GM18858 (cell line): ENCODE data around the gene DEGS2.

Experiments
- ATAC-seq: cut with Tn5 transposase; IDR thresholded peaks from one replicate; pipeline ENCODE4 v1.9.1; 2021; ENCODE audit not compliant: unreplicated experiment

DEGS2 gene

GRCh38 chr14:100134586-100134985 lies 24.9 kb downstream of the DEGS2 start:
- no peak for ATAC-seq

DNA sequence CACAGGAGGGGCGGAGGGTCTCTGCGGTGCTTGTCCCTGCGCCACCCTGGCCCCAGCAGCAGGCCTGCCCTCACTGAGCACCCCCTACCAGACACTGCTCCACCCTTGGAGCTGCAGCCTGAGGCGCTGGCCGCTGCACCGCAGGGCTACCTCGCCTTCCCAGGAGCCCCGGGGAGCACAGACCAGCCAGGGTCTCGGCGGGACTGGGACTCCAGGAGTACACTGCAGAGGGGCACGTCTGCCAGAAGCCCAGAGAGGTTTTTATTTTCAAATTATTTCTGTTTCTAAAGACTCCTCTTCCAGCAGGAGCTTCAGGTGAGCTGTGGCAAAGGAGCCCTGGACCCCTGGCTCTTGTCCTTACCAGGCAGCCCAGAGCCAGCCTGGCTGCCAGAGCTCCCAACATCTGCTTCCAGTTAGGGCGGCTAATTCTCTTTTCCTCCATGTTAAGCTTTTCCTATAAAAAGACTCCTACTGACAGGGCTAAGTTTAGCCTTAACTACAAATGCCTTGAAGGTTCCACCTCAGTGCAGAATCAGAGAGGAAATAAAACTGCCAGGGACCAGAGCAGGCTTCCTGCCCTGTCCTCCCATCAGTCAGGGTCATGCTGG lies 26.4 kb downstream of the DEGS2 start:
- no peak for ATAC-seq

GRCh38 chr14:100132161-100132902 lies 27.1 kb downstream of the DEGS2 start:
- no peak for ATAC-seq

DNA sequence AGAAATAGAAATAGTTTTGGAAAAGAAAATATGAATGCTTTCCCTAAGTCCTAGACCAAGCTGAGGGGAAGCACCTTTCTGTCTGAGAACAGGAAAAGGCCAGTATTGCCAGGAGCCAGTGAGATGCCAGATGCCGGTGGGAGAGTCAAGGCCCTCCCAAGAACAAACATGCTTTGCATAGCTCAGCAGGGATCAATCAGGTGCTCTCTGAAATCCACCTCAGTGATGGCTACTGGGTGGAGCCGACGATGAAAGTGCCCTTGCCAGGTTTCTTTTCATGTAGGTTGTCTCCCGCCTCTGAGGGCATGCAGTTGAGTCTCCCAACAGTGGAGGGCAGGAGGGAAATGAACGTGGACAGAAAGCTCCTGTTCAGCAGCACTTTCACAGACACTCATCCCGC lies 28.3 kb downstream of the DEGS2 start:
- ATAC-seq: no peak

DNA sequence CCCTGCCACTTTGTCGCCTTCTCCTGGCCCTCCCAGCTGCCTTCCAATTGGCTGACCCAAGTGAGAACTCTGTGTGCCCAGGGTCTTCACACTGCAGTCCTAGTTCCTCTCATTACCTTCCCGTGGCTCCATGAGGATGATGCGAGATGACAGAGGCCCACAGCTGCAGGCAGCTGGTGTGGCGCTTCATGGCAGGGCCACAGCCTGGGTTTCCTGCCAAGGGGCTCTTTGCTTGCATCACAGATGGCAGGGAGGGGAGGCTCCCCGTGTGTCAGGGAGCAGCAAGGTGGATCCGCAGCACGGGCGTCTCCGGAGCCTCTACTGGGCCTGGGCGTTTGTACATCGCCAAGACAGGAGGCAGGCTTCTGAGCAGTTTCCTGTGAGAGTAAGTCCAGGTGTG lies 28.9 kb downstream of the DEGS2 start:
- no peak for ATAC-seq

GRCh38 chr14:100129161-100129589 lies 30.3 kb downstream of the DEGS2 start:
- ATAC-seq: no peak

GRCh38 chr14:100128688-100129087 lies 30.8 kb downstream of the DEGS2 start:
- no peak for ATAC-seq

DNA sequence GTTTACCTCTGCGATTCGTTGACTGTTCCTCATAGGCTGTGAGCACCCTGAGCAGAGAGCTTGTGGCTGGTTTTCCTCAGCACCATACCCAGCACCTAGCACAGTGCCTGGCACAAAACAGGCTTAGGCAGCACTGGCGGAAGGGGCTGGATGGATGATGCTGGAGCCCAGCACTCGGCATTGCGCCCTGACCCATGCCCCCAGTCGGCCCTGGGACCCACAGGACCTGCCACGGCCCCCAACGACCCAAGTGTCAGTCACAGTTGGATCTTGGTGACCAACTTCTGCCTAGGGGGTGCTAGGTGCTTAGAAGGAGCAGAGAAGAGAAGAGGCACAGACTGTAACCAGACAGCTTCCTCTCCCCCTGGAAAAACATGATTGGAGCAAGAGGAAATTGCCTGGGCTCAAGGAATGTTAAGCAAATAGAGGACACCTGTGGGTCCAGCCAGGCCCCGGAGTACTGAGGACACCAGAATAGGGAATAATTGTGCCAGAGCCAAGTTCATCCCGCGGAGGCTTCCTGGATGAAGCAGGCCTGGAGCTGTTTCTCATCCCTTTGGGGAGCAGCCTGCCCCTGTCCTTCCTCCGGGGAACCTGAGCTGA lies 31.5 kb downstream of the DEGS2 start:
- ATAC-seq: no peak

DNA sequence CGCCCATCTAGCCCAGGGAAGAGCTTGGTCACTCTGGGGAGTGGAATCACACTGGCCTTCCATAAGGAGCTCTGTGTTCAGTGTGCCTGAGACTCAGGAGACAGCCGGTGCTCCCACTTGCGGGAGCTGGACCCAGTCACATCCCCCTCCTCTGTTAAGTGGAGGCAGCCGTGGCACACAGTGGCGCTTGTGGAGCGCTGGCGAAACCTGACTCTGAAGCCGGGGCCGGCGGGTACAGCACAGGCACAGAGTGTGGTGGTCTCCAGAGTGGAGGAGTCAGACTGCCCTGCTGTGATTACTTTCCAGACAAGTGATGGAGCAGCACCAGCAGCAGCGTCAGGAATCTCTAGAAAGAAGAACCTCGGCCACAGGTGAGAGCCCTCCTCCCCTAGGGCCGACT lies 33.0 kb downstream of the DEGS2 start:
- ATAC-seq: no peak

DNA sequence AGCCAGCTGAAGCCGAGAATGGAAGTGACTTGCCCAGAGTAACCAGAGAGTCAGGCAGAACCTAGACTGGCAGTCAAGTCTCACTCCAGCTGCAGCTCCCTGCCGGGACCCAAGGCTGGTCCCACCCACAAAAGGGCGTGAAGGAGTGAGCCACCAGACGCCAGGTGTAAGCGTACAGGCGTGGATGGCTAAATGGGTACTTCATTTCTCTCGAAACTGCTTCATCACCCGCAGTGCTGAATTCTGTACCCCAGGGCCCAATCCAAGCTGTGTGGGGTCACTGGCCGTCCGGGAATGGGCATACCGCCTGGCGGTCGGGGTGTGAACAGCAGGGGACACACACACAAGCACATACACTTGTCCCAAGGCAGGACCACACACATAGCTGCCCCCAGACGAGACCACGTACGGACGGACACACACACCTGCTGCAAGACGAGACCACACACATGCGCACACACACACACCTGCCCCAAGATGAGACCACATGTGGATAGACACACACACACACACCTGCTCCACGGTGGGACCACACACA lies 34.8 kb downstream of the DEGS2 start:
- ATAC-seq: no peak

GRCh38 chr14:100123618-100124017 lies 35.8 kb downstream of the DEGS2 start:
- no peak for ATAC-seq

- ATAC-seq: no peak
Measured at GRCh38 chr14:100122481-100123223, 36.8 kb downstream of the DEGS2 start.

- no peak for ATAC-seq
Measured at GRCh38 chr14:100121643-100122480, 37.6 kb downstream of the DEGS2 start.

DNA sequence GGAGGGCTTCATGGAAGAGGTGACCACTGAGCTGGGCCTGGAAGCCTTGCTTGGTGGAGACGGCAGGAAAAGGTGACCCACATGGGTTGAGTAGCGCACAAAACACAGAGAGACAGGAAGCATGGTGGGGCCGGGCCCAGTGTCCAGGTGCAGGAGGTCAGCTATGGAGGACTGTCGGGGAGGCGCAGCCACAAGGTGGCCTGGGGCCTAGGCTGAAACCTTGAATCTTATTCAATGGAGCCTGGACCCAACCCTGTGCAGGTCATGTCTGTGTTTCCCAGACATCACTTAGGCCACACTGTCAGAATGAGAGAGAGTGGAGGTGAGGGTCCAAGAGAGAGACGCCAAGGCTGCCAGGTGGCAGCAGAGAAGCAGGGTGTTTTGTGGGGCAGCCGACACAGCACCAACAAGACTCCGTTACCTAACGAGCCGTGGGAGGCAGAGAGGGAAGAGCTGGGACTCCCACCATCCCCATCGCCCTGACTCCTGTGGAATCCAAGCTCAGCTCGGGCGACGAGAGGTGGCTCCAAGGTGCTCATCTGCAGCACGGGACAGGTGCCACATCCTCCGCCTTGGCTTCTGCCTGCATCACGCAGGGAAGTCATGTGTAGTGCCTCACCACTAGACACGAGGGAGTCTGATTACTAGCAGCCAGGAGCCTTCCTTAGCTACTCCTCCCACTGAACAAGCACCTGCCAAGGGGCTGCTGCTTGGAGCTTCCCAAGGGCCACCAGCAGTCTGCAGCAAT lies 38.7 kb downstream of the DEGS2 start:
- no peak for ATAC-seq

- ATAC-seq: no peak
Measured at GRCh38 chr14:100119251-100119650, 40.2 kb downstream of the DEGS2 start.

DNA sequence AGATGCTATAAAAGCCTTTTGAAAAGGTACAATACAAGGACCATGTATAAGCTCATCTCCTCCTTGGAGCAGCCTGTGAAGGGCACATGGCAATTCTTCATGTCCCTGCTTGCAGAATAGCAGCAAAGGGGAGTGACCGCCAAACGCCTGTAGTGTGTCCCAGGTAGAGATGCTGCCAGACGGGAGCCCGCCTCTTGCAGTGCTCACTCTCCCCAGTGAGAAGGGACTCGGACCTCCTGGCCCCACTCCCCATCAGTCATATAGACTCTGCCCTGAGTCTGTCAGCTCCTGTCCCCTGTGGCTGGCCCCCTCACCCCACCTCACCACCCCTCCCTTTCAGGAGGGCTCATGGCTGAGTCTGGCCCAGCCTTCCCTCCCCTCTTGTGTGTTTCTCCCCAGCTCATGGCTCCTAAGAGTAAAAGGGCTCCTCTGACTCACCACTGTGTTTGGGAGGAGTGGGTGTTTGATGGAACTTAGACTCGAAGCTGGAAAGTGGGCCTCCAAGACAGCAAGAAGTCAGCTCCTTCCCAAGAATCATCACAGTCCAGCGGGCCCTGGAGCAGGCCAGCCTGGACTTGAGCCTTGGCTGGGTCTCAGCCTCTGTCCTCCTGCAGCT lies 40.9 kb downstream of the DEGS2 start:
- no peak for ATAC-seq

- no peak for ATAC-seq
Measured at GRCh38 chr14:100117633-100118395, 41.6 kb downstream of the DEGS2 start.

- ATAC-seq: no peak
Measured at GRCh38 chr14:100117026-100117425, 42.4 kb downstream of the DEGS2 start.

DNA sequence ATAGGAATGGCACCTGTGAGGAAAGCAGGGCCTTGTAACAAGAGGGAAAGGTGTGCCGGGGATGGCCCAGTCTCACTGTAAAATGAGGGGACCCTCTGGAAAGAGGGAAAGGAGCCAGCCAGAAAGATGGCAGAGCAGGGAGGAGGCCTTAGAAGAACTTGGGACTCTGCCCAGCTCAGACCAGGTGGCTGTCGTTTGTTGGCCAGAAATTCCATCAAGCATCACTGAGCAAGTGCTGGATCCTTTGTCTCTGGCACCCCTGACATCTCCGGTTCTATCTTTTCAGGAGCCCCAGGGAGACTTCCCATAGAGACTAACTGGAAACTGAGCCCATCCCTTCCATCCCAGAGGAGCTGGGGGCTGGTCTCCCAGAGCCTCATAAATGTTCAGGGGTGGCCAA lies 43.3 kb downstream of the DEGS2 start:
- no peak for ATAC-seq
